T-cell (primary cell): Measurements from ENCODE around the gene SLC5A5. TPM values are rescaled to one million over a fixed set of nuclear protein-coding genes. Genes with fewer than 3 reads are reported as not detected.

Experiments used
- ATAC-seq, 4 experiments: fragments of 200-7000 bp in 3 of 4; fragments of 150-1000 bp in 1 of 4; cut with Tn5 transposase; replicated peaks in 1 of 4; 1 replicate in 3 of 4; 2 replicates in 1 of 4; pipeline ENCODE4 v1.10.0; 2021; ENCODE audit warnings: moderate library complexity in 3 of 4, mild to moderate bottlenecking in 2 of 4, moderate number of reproducible peaks in 1 of 4
- CTCF ChIA-PET, 2 donors: fragments of 300-600 bp; sonication (Branson Sonifier 250); formaldehyde crosslinking; loops; one replicate each; lab custom pipeline; 2022; ENCODE audit warnings: antibody characterized with exemption in 2 of 2; lab: Charles Lee
- POLR2A ChIA-PET, 2 donors: fragments of 300-600 bp; sonication (Branson Sonifier 250); formaldehyde crosslinking; loops; one replicate each; lab custom pipeline; 2022; ENCODE audit warnings: antibody characterized with exemption in 2 of 2; lab: Charles Lee
- DNase-seq, 35 experiments: peaks; one replicate each; pipeline versions ENCODE4 v3.0.0 to v3.0.0-alpha.2; 2013 to 2023
- H3K27ac ChIP-seq: one replicate; pipeline ENCODE4 v1.5.1; 2013; ENCODE audit warnings: low read length
- H3K27me3 ChIP-seq, 2 experiments: replicated peaks in 1 of 2; 1 replicate in 1 of 2; 2 replicates in 1 of 2; pipeline versions ENCODE4 v1.6.1 to v1.7.0; 2013; ENCODE audit warnings: low read length in 1 of 2, mixed read lengths in 1 of 2; ENCODE audit not compliant: control insufficient read depth in 2 of 2, insufficient read depth in 2 of 2; ENCODE audit errors: extremely low read depth in 1 of 2
- H3K36me3 ChIP-seq, 2 donors: 1 replicate in 1 of 2; 2 replicates in 1 of 2; pipeline versions ENCODE4 v1.6.1 to v1.7.0; 2013; ENCODE audit warnings: low read length in 1 of 2; ENCODE audit not compliant: control insufficient read depth in 2 of 2, insufficient read depth in 1 of 2; ENCODE audit errors: extremely low read depth in 1 of 2
- H3K4me1 ChIP-seq, 2 experiments: 1 replicate in 1 of 2; 2 replicates in 1 of 2; pipeline versions ENCODE4 v1.6.1 to v1.7.0; 2013; ENCODE audit warnings: low read length in 2 of 2, mixed read lengths in 1 of 2; ENCODE audit not compliant: insufficient read depth in 2 of 2, control insufficient read depth in 1 of 2; ENCODE audit errors: extremely low read depth in 1 of 2
- H3K4me3 ChIP-seq, 2 donors: 1 replicate in 1 of 2; 2 replicates in 1 of 2; pipeline versions ENCODE4 v1.5.1 to v1.7.0; 2013; ENCODE audit warnings: mild to moderate bottlenecking in 2 of 2, low read length in 1 of 2, moderate library complexity in 1 of 2; ENCODE audit not compliant: control insufficient read depth in 1 of 2; ENCODE audit errors: extremely low read depth in 1 of 2
- H3K9me3 ChIP-seq: 2 replicates; pipeline ENCODE4 v1.7.0; 2013
- H3K27ac Mint-ChIP-seq, 2 donors: one replicate each; pipeline ENCODE4 v1.8.0; 2020 to 2021; ENCODE audit warnings: mild to moderate bottlenecking in 2 of 2, mixed read lengths in 2 of 2
- H3K27me3 Mint-ChIP-seq, 2 donors: one replicate each; pipeline ENCODE4 v1.8.0; 2021 to 2022; ENCODE audit warnings: mixed read lengths in 2 of 2
- H3K36me3 Mint-ChIP-seq: one replicate; pipeline ENCODE4 v1.8.0; 2021; ENCODE audit warnings: mixed read lengths
- H3K4me1 Mint-ChIP-seq, 3 donors: one replicate each; pipeline ENCODE4 v1.8.0; 2020 to 2022; ENCODE audit warnings: mixed read lengths in 3 of 3, mild to moderate bottlenecking in 1 of 3
- H3K4me3 Mint-ChIP-seq, 3 donors: one replicate each; pipeline ENCODE4 v1.8.0; 2020 to 2022; ENCODE audit warnings: mild to moderate bottlenecking in 3 of 3, mixed read lengths in 3 of 3, moderate library complexity in 3 of 3
- H3K9me3 Mint-ChIP-seq, 3 donors: one replicate each; pipeline ENCODE4 v1.8.0; 2020 to 2022; ENCODE audit warnings: mixed read lengths in 3 of 3
- WGBS: methylation state at CpG from one replicate; pipeline ENCODE4 v1.1.5; 2013; ENCODE audit warnings: missing lambda C conversion rate; ENCODE audit not compliant: insufficient coverage; 5-methylcytosine and 5-hydroxymethylcytosine counted together
- total RNA-seq, 35 experiments: library from RNA in 6 of 35; stranded (reverse) in 6 of 35; fragments of 120-200 nt in 1 of 35; gene quantifications; one replicate each; pipeline versions ENCODE4 v1.2.1 to v1.2.4 and lab custom pipeline; 2013 to 2026

Gene SLC5A5
- total RNA-seq, 5 donors from 2014 or later (not counting 1 experiment from before 2014, with no cell fraction given): 2.1 to 5.7 (median 3.5) TPM

GRCh38 chr19:17831419-17831888 lies 40.3 kb upstream of the SLC5A5 start:
- Mint-ChIP-seq H3K4me3 (no peak overlapping the region), H3K27ac (peak overlapping the region in 1 of 2 donors; percentile 43), H3K36me3 (peaks cover 58% of the 10 kb centered on the region), H3K27me3 (no peaks in the 10 kb centered on the region), H3K4me1 (peaks cover 13 to 22% (median 13%) of the 10 kb centered on the region in 3 donors), H3K9me3 (no peaks in the 10 kb centered on the region)
- ChIA-PET CTCF (interaction anchor here in 1 of 2 donors (0.9 kb wide), 1 partner anchor 28 kb away, joined by 3 read pairs; the partner anchor contains the start of gene RPL18A), POLR2A (no interaction called here)
- H3K36me3 ChIP-seq: peaks cover 35 to 84% of the 10 kb centered on the region in 2 donors
- no peaks in the 10 kb centered on the region for H3K9me3 ChIP-seq
- H3K27me3 ChIP-seq: no peaks in the 10 kb centered on the region
- ATAC-seq (peak in 1 of 4 experiments; percentile 9), DNase-seq (no peak)
- H3K4me1 ChIP-seq: peaks cover 0 to 18% of the 10 kb centered on the region in 2 experiments
- H3K4me3 ChIP-seq: no peak overlapping the region
- WGBS: 99% methylated on average over 14 of the region's 25 CpGs
- H3K27ac ChIP-seq: no peak overlapping the region

GRCh38 chr19:17832443-17833208 lies 39.1 kb upstream of the SLC5A5 start:
- H3K4me3 ChIP-seq: no peak overlapping the region
- ATAC-seq (no peak), DNase-seq (no peak)
- 97% methylated on average over 14 of the region's 17 CpGs for WGBS
- peaks cover 35 to 84% of the 10 kb centered on the region in 2 donors for H3K36me3 ChIP-seq
- Mint-ChIP-seq H3K4me3 (no peak overlapping the region), H3K36me3 (peaks cover 61% of the 10 kb centered on the region), H3K9me3 (no peaks in the 10 kb centered on the region), H3K27me3 (no peaks in the 10 kb centered on the region), H3K4me1 (peaks cover 16 to 26% (median 17%) of the 10 kb centered on the region in 3 donors), H3K27ac (no peak overlapping the region)
- H3K27ac ChIP-seq: no peak overlapping the region
- H3K4me1 ChIP-seq: peaks cover 0 to 19% of the 10 kb centered on the region in 2 experiments
- ChIA-PET CTCF (interaction anchor here in 1 of 2 donors (0.5 kb wide), 1 partner anchor 40 kb away, joined by 3 read pairs; no protein-coding TSS in a partner anchor), POLR2A (no interaction called here)
- no peaks in the 10 kb centered on the region for H3K9me3 ChIP-seq
- no peaks in the 10 kb centered on the region for H3K27me3 ChIP-seq

- POLR2A ChIA-PET: no interaction called here
- DNase-seq (no peak), ATAC-seq (peak in 2 of 4 experiments; percentile 27 to 36)
- Mint-ChIP-seq H3K36me3 (peaks cover 68% of the 10 kb centered on the region), H3K4me1 (peaks cover 15 to 19% (median 15%) of the 10 kb centered on the region in 3 donors), H3K27me3 (no peaks in the 10 kb centered on the region), H3K4me3 (no peak overlapping the region), H3K9me3 (no peaks in the 10 kb centered on the region), H3K27ac (peak overlapping the region; percentile 55 to 89)
- peaks cover 0 to 20% of the 10 kb centered on the region in 2 experiments for H3K4me1 ChIP-seq
- H3K9me3 ChIP-seq: no peaks in the 10 kb centered on the region
- CTCF ChIA-PET: interaction anchor here in 1 of 2 donors (0.9 kb wide), 1 partner anchor 25 kb away, joined by 6 read pairs; the partner anchor contains the start of gene RPL18A
- H3K27me3 ChIP-seq: no peaks in the 10 kb centered on the region
- WGBS: 91% methylated on average over 18 of the region's 27 CpGs
- H3K36me3 ChIP-seq: peaks cover 44 to 91% of the 10 kb centered on the region in 2 donors
- no peak overlapping the region for H3K4me3 ChIP-seq
- no peak overlapping the region for H3K27ac ChIP-seq
These were observed 37.2 kb upstream of the SLC5A5 start for GRCh38 chr19:17834350-17835181.

- no peak overlapping the region for H3K4me3 Mint-ChIP-seq
- peak overlapping the region; percentile 10 for H3K27ac ChIP-seq
- no peaks in the 10 kb centered on the region for H3K27me3 ChIP-seq
- peak overlapping the region; percentile 74 to 89 for H3K27ac Mint-ChIP-seq
- peaks cover 15 to 19% (median 18%) of the 10 kb centered on the region in 3 donors for H3K4me1 Mint-ChIP-seq
- H3K9me3 ChIP-seq: no peaks in the 10 kb centered on the region
- peaks cover 68% of the 10 kb centered on the region for H3K36me3 Mint-ChIP-seq
- peaks cover 48 to 91% of the 10 kb centered on the region in 2 donors for H3K36me3 ChIP-seq
- H3K4me3 ChIP-seq: no peak overlapping the region
- H3K4me1 ChIP-seq: peaks cover 0 to 19% of the 10 kb centered on the region in 2 experiments
- ATAC-seq (no peak), DNase-seq (no peak)
- H3K27me3 Mint-ChIP-seq: no peaks in the 10 kb centered on the region
- CTCF ChIA-PET: interaction anchor here in 1 of 2 donors (0.9 kb wide), 1 partner anchor 24 kb away, joined by 6 read pairs; the partner anchor contains the start of gene RPL18A
- 92% methylated on average over 6 of the region's 8 CpGs for WGBS
- no peaks in the 10 kb centered on the region for H3K9me3 Mint-ChIP-seq
- POLR2A ChIA-PET: interaction anchor here in 1 of 2 donors (0.6 kb wide), 1 partner anchor 618 kb away, joined by 3 read pairs; no protein-coding TSS in a partner anchor
These were observed 36.4 kb upstream of the SLC5A5 start for GRCh38 chr19:17835182-17836006.

GRCh38 chr19:17836530-17836929 lies 35.2 kb upstream of the SLC5A5 start:
- H3K36me3 Mint-ChIP-seq: peaks cover 66% of the 10 kb centered on the region
- POLR2A ChIA-PET: interaction anchor here in 1 of 2 donors (0.6 kb wide), 1 partner anchor 76 kb away, joined by 4 read pairs; no protein-coding TSS in a partner anchor
- Histone ChIP-seq H3K9me3 (no peaks in the 10 kb centered on the region), H3K4me3 (no peak overlapping the region), H3K4me1 (peaks cover 0 to 22% of the 10 kb centered on the region in 2 experiments), H3K36me3 (peaks cover 55 to 92% of the 10 kb centered on the region in 2 donors), H3K27me3 (no peaks in the 10 kb centered on the region), H3K27ac (no peak overlapping the region)
- no peaks in the 10 kb centered on the region for H3K27me3 Mint-ChIP-seq
- H3K4me1 Mint-ChIP-seq: peaks cover 18 to 25% (median 22%) of the 10 kb centered on the region in 3 donors
- DNase-seq (no peak), ATAC-seq (no peak)
- 92% methylated on average over 2 of the region's 4 CpGs for WGBS
- peak overlapping the region; percentile 85 for H3K27ac Mint-ChIP-seq
- H3K4me3 Mint-ChIP-seq: no peak overlapping the region
- no peaks in the 10 kb centered on the region for H3K9me3 Mint-ChIP-seq
- CTCF ChIA-PET: no interaction called here
